Vagina (tissue), 2 donors: Measurements from ENCODE around the gene CDH3.

ENCODE experiments used
- POLR2A ChIP-seq, 2 donors: fragments of 450-650 bp; IDR thresholded peaks; one replicate each; pipeline ENCODE4 v1.6.1; 2017; ENCODE audit warnings: antibody characterized with exemption in 2 of 2, mild to moderate bottlenecking in 2 of 2, moderate library complexity in 2 of 2
- TF ChIP-seq, protein P1 (sequence below), 3 experiments: fragments of 450-650 bp in 2 of 3; fragments of 200-600 bp in 1 of 3; sonication (generic) in 1 of 3; IDR thresholded peaks; one replicate each; pipeline ENCODE4 v1.5.1; 2017 to 2019; ENCODE audit warnings: antibody characterized with exemption in 3 of 3, mild to moderate bottlenecking in 2 of 3, moderate library complexity in 2 of 3

DNA sequence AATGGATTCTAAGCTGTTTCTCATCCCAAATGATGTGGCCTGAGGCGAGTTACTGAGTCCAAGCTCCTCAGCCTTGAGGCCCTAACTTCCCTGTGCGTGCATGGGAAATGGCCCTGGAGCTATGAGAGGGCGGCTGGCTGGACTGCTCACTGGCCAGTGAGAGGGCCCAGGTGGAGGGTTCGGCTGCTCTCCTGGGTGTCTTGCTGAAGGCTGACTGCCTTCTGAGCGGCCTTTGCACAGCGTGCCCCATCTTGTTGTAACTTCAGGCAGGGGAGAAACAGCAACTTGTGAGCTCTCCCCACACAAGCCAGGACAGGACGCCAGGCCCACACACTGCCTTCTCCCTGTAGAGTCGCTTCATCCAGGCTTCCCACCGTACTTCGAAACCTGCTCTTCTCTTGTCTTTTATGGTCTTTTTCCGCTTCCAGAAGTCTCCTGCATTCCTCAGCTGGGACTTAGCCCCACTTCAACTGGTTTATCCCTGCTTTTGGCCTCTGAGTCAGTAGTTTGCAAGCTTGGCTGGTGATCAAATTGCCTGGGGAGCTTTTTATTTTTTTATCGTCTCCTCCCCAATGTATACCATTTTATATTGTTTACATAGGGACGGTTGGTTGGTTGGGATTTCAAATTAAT, 13.3 kb downstream of the CDH3 start:
- TF ChIP-seq, protein P1, sequence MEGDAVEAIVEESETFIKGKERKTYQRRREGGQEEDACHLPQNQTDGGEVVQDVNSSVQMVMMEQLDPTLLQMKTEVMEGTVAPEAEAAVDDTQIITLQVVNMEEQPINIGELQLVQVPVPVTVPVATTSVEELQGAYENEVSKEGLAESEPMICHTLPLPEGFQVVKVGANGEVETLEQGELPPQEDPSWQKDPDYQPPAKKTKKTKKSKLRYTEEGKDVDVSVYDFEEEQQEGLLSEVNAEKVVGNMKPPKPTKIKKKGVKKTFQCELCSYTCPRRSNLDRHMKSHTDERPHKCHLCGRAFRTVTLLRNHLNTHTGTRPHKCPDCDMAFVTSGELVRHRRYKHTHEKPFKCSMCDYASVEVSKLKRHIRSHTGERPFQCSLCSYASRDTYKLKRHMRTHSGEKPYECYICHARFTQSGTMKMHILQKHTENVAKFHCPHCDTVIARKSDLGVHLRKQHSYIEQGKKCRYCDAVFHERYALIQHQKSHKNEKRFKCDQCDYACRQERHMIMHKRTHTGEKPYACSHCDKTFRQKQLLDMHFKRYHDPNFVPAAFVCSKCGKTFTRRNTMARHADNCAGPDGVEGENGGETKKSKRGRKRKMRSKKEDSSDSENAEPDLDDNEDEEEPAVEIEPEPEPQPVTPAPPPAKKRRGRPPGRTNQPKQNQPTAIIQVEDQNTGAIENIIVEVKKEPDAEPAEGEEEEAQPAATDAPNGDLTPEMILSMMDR (IDR thresholded peaks at IDR 0.05) = no peak
- no peak for TF ChIP-seq POLR2A (IDR thresholded peaks at IDR 0.05)
